Measurements from ENCODE around the gene C1orf35. TPM values are rescaled to one million over a fixed set of nuclear protein-coding genes. Genes with fewer than 3 reads are reported as not detected.

The C1orf35 gene
- total and polyA plus RNA-seq, 2 experiments from 2014 or later, result 14.0 to 67.6 TPM

DNA sequence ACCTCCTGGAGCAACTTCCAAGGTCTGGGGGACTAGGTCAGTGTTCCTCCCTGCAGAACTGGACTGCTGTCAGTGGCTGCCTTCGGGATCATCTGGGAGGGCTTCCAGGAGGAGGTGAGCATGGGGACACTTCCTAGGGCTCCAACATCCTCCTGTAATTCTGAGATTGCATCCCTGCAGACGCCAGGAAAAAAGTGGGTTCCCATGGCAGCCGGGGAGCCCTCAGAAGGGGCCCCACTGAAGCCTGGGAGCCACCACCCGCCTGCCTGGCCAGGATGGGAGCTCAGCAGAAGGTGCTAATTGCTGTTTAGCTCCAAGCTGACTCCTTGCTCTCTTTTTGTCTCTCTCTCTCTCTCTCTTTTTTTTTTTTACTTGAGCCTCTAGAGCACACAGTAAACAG lies 36.7 kb downstream of the C1orf35 start (continued):
- TF ChIP-seq, protein P1, sequence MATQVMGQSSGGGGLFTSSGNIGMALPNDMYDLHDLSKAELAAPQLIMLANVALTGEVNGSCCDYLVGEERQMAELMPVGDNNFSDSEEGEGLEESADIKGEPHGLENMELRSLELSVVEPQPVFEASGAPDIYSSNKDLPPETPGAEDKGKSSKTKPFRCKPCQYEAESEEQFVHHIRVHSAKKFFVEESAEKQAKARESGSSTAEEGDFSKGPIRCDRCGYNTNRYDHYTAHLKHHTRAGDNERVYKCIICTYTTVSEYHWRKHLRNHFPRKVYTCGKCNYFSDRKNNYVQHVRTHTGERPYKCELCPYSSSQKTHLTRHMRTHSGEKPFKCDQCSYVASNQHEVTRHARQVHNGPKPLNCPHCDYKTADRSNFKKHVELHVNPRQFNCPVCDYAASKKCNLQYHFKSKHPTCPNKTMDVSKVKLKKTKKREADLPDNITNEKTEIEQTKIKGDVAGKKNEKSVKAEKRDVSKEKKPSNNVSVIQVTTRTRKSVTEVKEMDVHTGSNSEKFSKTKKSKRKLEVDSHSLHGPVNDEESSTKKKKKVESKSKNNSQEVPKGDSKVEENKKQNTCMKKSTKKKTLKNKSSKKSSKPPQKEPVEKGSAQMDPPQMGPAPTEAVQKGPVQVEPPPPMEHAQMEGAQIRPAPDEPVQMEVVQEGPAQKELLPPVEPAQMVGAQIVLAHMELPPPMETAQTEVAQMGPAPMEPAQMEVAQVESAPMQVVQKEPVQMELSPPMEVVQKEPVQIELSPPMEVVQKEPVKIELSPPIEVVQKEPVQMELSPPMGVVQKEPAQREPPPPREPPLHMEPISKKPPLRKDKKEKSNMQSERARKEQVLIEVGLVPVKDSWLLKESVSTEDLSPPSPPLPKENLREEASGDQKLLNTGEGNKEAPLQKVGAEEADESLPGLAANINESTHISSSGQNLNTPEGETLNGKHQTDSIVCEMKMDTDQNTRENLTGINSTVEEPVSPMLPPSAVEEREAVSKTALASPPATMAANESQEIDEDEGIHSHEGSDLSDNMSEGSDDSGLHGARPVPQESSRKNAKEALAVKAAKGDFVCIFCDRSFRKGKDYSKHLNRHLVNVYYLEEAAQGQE (IDR thresholded peaks at IDR 0.05; ENCODE audit: unreplicated experiment), result no peak
- TF ChIP-seq ZNF331 (CRISPR knock-in tag; IDR thresholded peaks at IDR 0.05; ENCODE audit: low read depth), result no peak

DNA sequence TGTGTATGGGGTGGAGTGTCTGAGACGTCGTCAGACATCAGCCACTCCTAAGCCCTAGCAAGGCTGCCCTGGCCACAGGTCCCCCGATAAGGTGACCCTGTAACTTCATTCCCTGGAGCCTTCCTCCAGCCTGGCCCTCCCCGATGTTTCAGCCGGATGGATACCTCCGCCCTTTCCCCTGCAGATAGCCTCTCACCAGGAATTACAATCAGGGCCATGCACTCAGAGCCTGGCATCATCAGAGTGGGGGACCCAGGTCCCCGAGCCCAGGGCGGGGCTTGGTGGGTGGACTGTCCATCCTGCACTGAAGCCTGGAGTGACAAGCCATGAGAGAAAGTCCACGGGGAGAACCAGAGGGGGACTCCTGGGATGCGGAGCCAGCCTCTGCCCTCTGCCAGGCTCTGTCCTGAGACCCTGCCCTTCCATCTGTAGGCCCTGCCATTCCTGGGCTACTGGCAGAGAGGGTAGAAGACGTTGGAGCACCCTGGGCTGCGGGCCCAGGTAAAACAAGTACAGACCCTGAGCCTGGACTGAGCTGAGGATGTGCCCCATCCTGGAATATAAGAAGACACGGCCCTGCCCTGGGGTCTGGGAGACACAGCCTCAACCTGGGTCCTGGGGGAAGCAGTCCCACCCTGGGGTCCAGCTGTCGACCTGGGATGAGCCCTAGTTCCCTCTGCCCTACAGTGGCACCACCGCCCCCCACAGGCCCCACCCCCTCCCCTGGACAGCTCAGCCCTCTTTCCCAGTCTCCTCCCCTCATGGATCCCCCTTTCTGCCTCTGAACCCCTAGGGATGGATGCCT lies 37.4 kb downstream of the C1orf35 start:
- peaks cover 97% of the 10 kb centered on the region for H3K27me3 ChIP-seq (ENCODE audit: insufficient read depth)
- H3K79me2 ChIP-seq (replicated peaks; ENCODE audit: insufficient read depth), result no peaks in the 10 kb centered on the region
- no peaks in the 10 kb centered on the region for H3F3A ChIP-seq (replicated peaks; ENCODE audit: low read depth)
- Mint-ChIP-seq H3K9me3 (no peaks in the 10 kb centered on the region), H3K4me3 (no peak overlapping the region), H3K4me1 (peaks cover 5% of the 10 kb centered on the region), H3K27ac (no peak overlapping the region), H3K36me3 (ENCODE audit: low read depth) (peaks cover 4% of the 10 kb centered on the region; the same call in 1 of the 3 replicates), H3K27me3 (ENCODE audit: insufficient read depth, low read depth, poor library complexity) (peaks cover 61% of the 10 kb centered on the region)
- H3K9me2 ChIP-seq (ENCODE audit: insufficient read depth), result no peaks in the 10 kb centered on the region
- no peaks in the 10 kb centered on the region for H4K20me1 ChIP-seq (replicated peaks; ENCODE audit: insufficient read depth)
- no peaks in the 10 kb centered on the region for H3K36me3 ChIP-seq (ENCODE audit: insufficient read depth)
- H3K4me1 ChIP-seq (ENCODE audit: insufficient read depth), result peaks cover 5% of the 10 kb centered on the region; the same call in 1 of the 2 replicates
- H3K4me3 ChIP-seq, result no peak overlapping the region
- TF ChIP-seq, protein P2, sequence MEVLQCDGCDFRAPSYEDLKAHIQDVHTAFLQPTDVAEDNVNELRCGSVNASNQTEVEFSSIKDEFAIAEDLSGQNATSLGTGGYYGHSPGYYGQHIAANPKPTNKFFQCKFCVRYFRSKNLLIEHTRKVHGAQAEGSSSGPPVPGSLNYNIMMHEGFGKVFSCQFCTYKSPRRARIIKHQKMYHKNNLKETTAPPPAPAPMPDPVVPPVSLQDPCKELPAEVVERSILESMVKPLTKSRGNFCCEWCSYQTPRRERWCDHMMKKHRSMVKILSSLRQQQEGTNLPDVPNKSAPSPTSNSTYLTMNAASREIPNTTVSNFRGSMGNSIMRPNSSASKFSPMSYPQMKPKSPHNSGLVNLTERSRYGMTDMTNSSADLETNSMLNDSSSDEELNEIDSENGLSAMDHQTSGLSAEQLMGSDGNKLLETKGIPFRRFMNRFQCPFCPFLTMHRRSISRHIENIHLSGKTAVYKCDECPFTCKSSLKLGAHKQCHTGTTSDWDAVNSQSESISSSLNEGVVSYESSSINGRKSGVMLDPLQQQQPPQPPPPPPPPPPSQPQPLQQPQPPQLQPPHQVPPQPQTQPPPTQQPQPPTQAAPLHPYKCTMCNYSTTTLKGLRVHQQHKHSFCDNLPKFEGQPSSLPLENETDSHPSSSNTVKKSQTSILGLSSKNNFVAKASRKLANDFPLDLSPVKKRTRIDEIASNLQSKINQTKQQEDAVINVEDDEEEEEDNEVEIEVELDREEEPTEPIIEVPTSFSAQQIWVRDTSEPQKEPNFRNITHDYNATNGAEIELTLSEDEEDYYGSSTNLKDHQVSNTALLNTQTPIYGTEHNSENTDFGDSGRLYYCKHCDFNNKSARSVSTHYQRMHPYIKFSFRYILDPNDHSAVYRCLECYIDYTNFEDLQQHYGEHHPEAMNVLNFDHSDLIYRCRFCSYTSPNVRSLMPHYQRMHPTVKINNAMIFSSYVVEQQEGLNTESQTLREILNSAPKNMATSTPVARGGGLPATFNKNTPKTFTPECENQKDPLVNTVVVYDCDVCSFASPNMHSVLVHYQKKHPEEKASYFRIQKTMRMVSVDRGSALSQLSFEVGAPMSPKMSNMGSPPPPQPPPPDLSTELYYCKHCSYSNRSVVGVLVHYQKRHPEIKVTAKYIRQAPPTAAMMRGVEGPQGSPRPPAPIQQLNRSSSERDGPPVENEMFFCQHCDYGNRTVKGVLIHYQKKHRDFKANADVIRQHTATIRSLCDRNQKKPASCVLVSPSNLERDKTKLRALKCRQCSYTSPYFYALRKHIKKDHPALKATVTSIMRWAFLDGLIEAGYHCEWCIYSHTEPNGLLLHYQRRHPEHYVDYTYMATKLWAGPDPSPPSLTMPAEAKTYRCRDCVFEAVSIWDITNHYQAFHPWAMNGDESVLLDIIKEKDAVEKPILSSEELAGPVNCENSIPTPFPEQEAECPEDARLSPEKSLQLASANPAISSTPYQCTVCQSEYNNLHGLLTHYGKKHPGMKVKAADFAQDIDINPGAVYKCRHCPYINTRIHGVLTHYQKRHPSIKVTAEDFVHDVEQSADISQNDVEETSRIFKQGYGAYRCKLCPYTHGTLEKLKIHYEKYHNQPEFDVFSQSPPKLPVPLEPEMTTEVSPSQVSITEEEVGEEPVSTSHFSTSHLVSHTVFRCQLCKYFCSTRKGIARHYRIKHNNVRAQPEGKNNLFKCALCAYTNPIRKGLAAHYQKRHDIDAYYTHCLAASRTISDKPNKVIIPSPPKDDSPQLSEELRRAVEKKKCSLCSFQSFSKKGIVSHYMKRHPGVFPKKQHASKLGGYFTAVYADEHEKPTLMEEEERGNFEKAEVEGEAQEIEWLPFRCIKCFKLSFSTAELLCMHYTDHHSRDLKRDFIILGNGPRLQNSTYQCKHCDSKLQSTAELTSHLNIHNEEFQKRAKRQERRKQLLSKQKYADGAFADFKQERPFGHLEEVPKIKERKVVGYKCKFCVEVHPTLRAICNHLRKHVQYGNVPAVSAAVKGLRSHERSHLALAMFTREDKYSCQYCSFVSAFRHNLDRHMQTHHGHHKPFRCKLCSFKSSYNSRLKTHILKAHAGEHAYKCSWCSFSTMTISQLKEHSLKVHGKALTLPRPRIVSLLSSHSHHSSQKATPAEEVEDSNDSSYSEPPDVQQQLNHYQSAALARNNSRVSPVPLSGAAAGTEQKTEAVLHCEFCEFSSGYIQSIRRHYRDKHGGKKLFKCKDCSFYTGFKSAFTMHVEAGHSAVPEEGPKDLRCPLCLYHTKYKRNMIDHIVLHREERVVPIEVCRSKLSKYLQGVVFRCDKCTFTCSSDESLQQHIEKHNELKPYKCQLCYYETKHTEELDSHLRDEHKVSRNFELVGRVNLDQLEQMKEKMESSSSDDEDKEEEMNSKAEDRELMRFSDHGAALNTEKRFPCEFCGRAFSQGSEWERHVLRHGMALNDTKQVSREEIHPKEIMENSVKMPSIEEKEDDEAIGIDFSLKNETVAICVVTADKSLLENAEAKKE (CRISPR knock-in tag; IDR thresholded peaks at IDR 0.05), result no peak
- TF ChIP-seq ZNF114 (CRISPR knock-in tag; IDR thresholded peaks at IDR 0.05), result no peak
- TF ChIP-seq STAT1 (IDR thresholded peaks at IDR 0.05; ENCODE audit: unreplicated experiment), result no peak
- no peak for TF ChIP-seq NANOG (IDR thresholded peaks at IDR 0.05; ENCODE audit: borderline replicate concordance)
- no peak for TF ChIP-seq ZNF331 (CRISPR knock-in tag; IDR thresholded peaks at IDR 0.05; ENCODE audit: low read depth)
- ATAC-seq, result no peak
- no peak overlapping the region for H2AFZ ChIP-seq
- no peak overlapping the region for H3K4me2 ChIP-seq
- DNase-seq (ENCODE audit: low spot score), result no peak
- no peak overlapping the region for H3K27ac ChIP-seq (ENCODE audit: low read depth)
